HL-60 (cell line): ENCODE measurements around the gene SLC4A3.
A peak's percentile ranks its signal among the peaks of the same experiment; 100 is the strongest.

Source experiments
- DNase-seq, 2 experiments: peaks; one replicate each; pipeline ENCODE4 v3.0.0-alpha.2; 2010 to 2020; ENCODE audit warnings: low read depth in 1 of 2, low spot score in 1 of 2
- H3K27ac ChIP-seq: fragments of 250-450 bp; sonication (Bioruptor Pico); replicated peaks from 2 replicates; pipeline ENCODE4 v1.5.1; 2020; ENCODE audit warnings: mild to moderate bottlenecking, moderate library complexity
- H3K27me3 ChIP-seq: fragments of 250-450 bp; sonication (Bioruptor Pico); 2 replicates; pipeline ENCODE4 v1.5.1; 2021; ENCODE audit warnings: mild to moderate bottlenecking, moderate library complexity; ENCODE audit not compliant: insufficient read depth, poor library complexity, severe bottlenecking
- H3K4me3 ChIP-seq: replicated peaks from 2 replicates; pipeline ENCODE4 v1.5.1; 2011; ENCODE audit warnings: mild to moderate bottlenecking, control low read depth, low read length; ENCODE audit not compliant: insufficient read depth
- CTCF ChIP-seq: IDR thresholded peaks from one replicate; pipeline ENCODE4 v1.5.1; 2011; ENCODE audit warnings: low read length, control low read depth, inconsistent platforms; ENCODE audit not compliant: insufficient read depth
- GABPA ChIP-seq: IDR thresholded peaks from 2 replicates; pipeline ENCODE4 v1.6.1; 2012; ENCODE audit warnings: low read depth
- POLR2AphosphoS5 ChIP-seq: IDR thresholded peaks from 2 replicates; pipeline ENCODE4 v1.6.1; 2012; ENCODE audit warnings: low read depth
- REST ChIP-seq: IDR thresholded peaks from 2 replicates; pipeline ENCODE4 v1.6.1; 2012; ENCODE audit warnings: low read depth; ENCODE audit not compliant: insufficient replicate concordance
- SPI1 ChIP-seq: IDR thresholded peaks from 2 replicates; pipeline ENCODE4 v1.6.1; 2012; ENCODE audit warnings: low read depth, mild to moderate bottlenecking, borderline replicate concordance

Gene SLC4A3

GRCh38 chr2:219609149-219609750 lies 18.2 kb upstream of the SLC4A3 start:
- H3K4me3 ChIP-seq = no peak overlapping the region
- DNase-seq = no peak
- TF ChIP-seq GABPA = no peak
- TF ChIP-seq REST = no peak
- no peak for TF ChIP-seq POLR2AphosphoS5
- TF ChIP-seq SPI1 = no peak
- no peak for TF ChIP-seq CTCF

GRCh38 chr2:219611306-219611705 lies 16.1 kb upstream of the SLC4A3 start:
- TF ChIP-seq POLR2AphosphoS5 (no peak), CTCF (no peak), REST (no peak), SPI1 (no peak), GABPA (no peak)
- H3K27me3 ChIP-seq = no peaks in the 10 kb centered on the region
- H3K4me3 ChIP-seq = no peak overlapping the region
- no peak for DNase-seq
- no peak overlapping the region for H3K27ac ChIP-seq

More at GRCh38 chr2:219609149-219609750, 18.2 kb upstream of the SLC4A3 start:
- H3K27me3 ChIP-seq = no peaks in the 10 kb centered on the region
- peak overlapping the region; percentile 69 for H3K27ac ChIP-seq

GRCh38 chr2:219611866-219612576 lies 15.4 kb upstream of the SLC4A3 start:
- H3K27ac ChIP-seq = no peak overlapping the region
- TF ChIP-seq GABPA (no peak), CTCF (no peak), POLR2AphosphoS5 (no peak), SPI1 (no peak), REST (no peak)

More at GRCh38 chr2:219611866-219612576, 15.4 kb upstream of the SLC4A3 start:
- Histone ChIP-seq H3K27me3 (no peaks in the 10 kb centered on the region), H3K4me3 (no peak overlapping the region)
- DNase-seq = peak in 1 of 2 experiments; percentile 50
